CD4-positive, alpha-beta T cell treated with Interleukin-4 for 1 hour (primary cell): Measurements from ENCODE around the gene DPH2.

Experiments used
- DNase-seq, 2 donors: peaks; one replicate each; pipeline ENCODE4 v3.0.0-alpha.2; 2020 to 2022

Gene DPH2

GRCh38 chr1:43945674-43946235, 24.1 kb upstream of the DPH2 start:
- DNase-seq: no peak

GRCh38 chr1:43946236-43947060, 23.4 kb upstream of the DPH2 start, which contains the start of gene IPO13:
TSS of gene IPO13 (plus strand) at chr1:43946950. CDS start at chr1:43947601, 651 bp downstream.
- peak; percentile 95 to 96 for DNase-seq

GRCh38 chr1:43947061-43947873, 22.5 kb upstream of the DPH2 start:
- DNase-seq: no peak

GRCh38 chr1:43947874-43948437, 21.9 kb upstream of the DPH2 start:
- no peak for DNase-seq

- no peak for DNase-seq
Measured at GRCh38 chr1:43949678-43950077, 20.1 kb upstream of the DPH2 start.

GRCh38 chr1:43951021-43951985, 18.5 kb upstream of the DPH2 start:
- DNase-seq: no peak

- no peak for DNase-seq
Measured at GRCh38 chr1:43952731-43953346, 17.0 kb upstream of the DPH2 start.

- no peak for DNase-seq
Measured at GRCh38 chr1:43953361-43953760, 16.4 kb upstream of the DPH2 start.

- DNase-seq: no peak
Measured at GRCh38 chr1:43954036-43954435, 15.8 kb upstream of the DPH2 start.

- no peak for DNase-seq
Measured at GRCh38 chr1:43956234-43956633, 13.6 kb upstream of the DPH2 start.

- no peak for DNase-seq
Measured at GRCh38 chr1:43957407-43958040, 12.3 kb upstream of the DPH2 start.

- DNase-seq: no peak
Measured at GRCh38 chr1:43958351-43959255, 11.2 kb upstream of the DPH2 start.

- DNase-seq: no peak
Measured at GRCh38 chr1:43960798-43961197, 9.0 kb upstream of the DPH2 start.

GRCh38 chr1:43961692-43962091, 8.1 kb upstream of the DPH2 start:
- no peak for DNase-seq

- no peak for DNase-seq
Measured at GRCh38 chr1:43962324-43962723, 7.5 kb upstream of the DPH2 start.

- DNase-seq: no peak
Measured at GRCh38 chr1:43963006-43963405, 6.8 kb upstream of the DPH2 start.

- no peak for DNase-seq
Measured at GRCh38 chr1:43963890-43964289, 5.9 kb upstream of the DPH2 start.

GRCh38 chr1:43965316-43965715, 4.5 kb upstream of the DPH2 start:
- no peak for DNase-seq

GRCh38 chr1:43968348-43968948, 1.4 kb upstream of the DPH2 start:
- peak in 1 of 2 donors; percentile 27 for DNase-seq

GRCh38 chr1:43969416-43969745, 429 bp upstream of the DPH2 start:
- no peak for DNase-seq
